Activated T-cell treated with anti-CD3 and anti-CD28 coated beads, Interleukin-2, amount 50 U/mL, for 1 hour (primary cell): Measurements from ENCODE around the gene SYDE1.
"Not testable (repeated sequence)": the region's sequence is repeated elsewhere in the genome, so short reads cannot be mapped to it uniquely, and the experiment has no call there.

Experiments
- DNase-seq: peaks from one replicate; pipeline ENCODE4 v3.0.0-alpha.2; 2020

Gene SYDE1

GRCh38 chr19:15107061-15108010 is at the start of gene SYDE1:
Gene SYDE1, plus strand, starts transcription at chr19:15107401. Its CDS starts 33 bp downstream, at chr19:15107434.
- DNase-seq = no peak

GRCh38 chr19:15062036-15062435 is 45.2 kb upstream of the SYDE1 start:
- DNase-seq = no peak

GRCh38 chr19:15070386-15070785 is 36.8 kb upstream of the SYDE1 start:
- not testable (repeated sequence) for DNase-seq

- no peak for DNase-seq
Measured at GRCh38 chr19:15072930-15073647, 34.1 kb upstream of the SYDE1 start.

- no peak for DNase-seq
Measured at GRCh38 chr19:15074371-15074770, 32.8 kb upstream of the SYDE1 start.

- DNase-seq = no peak
Measured at GRCh38 chr19:15075806-15076205, 31.4 kb upstream of the SYDE1 start.

GRCh38 chr19:15080002-15080401 is 27.2 kb upstream of the SYDE1 start:
- DNase-seq = not testable (repeated sequence)

- no peak for DNase-seq
Measured at GRCh38 chr19:15081911-15082310, 25.3 kb upstream of the SYDE1 start, which contains the start of gene OR1I1. Gene OR1I1, plus strand, starts transcription at chr19:15082211. Its CDS starts 4,855 bp downstream, at chr19:15087066.

GRCh38 chr19:15087182-15087581 is 20.0 kb upstream of the SYDE1 start:
- DNase-seq = no peak

- peak; percentile 52 for DNase-seq
Measured at GRCh38 chr19:15091918-15092753, 15.1 kb upstream of the SYDE1 start.

GRCh38 chr19:15093001-15093400 is 14.2 kb upstream of the SYDE1 start:
- DNase-seq = no peak

GRCh38 chr19:15096223-15096622 is 11.0 kb upstream of the SYDE1 start:
- DNase-seq = no peak

- DNase-seq = not testable (repeated sequence)
Measured at GRCh38 chr19:15097980-15098379, 9.2 kb upstream of the SYDE1 start.

- no peak for DNase-seq
Measured at GRCh38 chr19:15098460-15098859, 8.7 kb upstream of the SYDE1 start.

- DNase-seq = no peak
Measured at GRCh38 chr19:15099017-15099582, 8.1 kb upstream of the SYDE1 start.

GRCh38 chr19:15101479-15102082 is 5.6 kb upstream of the SYDE1 start:
- peak; percentile 49 for DNase-seq

GRCh38 chr19:15104003-15104402 is 3.2 kb upstream of the SYDE1 start:
- no peak for DNase-seq

- DNase-seq = no peak
Measured at GRCh38 chr19:15104411-15104810, 2.8 kb upstream of the SYDE1 start.

GRCh38 chr19:15105044-15105443 is 2.2 kb upstream of the SYDE1 start:
- no peak for DNase-seq

- DNase-seq = no peak
Measured at GRCh38 chr19:15108145-15108844, 1.1 kb downstream of the SYDE1 start.
